WERI-Rb-1 (cell line): ENCODE measurements around the gene CCN6.

Experiments
- DNase-seq: peaks from one replicate; pipeline ENCODE4 v3.0.0-alpha.2; 2020
- H3K27ac ChIP-seq: fragments of 250-450 bp; sonication (Bioruptor Pico); 2 replicates; pipeline ENCODE4 v1.5.1; 2020; ENCODE audit warnings: mild to moderate bottlenecking, moderate library complexity
- H3K27me3 ChIP-seq: fragments of 250-450 bp; sonication (Bioruptor Pico); 2 replicates; pipeline ENCODE4 v1.5.1; 2021; ENCODE audit warnings: mild to moderate bottlenecking, low read depth, moderate library complexity; ENCODE audit not compliant: insufficient read depth, severe bottlenecking
- H3K36me3 ChIP-seq: fragments of 250-450 bp; sonication (Bioruptor Pico); 2 replicates; pipeline ENCODE4 v1.5.1; 2020; ENCODE audit warnings: mild to moderate bottlenecking, moderate library complexity
- H3K4me3 ChIP-seq: 2 replicates; pipeline ENCODE4 v1.5.1; 2011; ENCODE audit warnings: low read depth, mild to moderate bottlenecking, control low read depth, low read length
- H3K9me3 ChIP-seq: fragments of 250-450 bp; sonication (Bioruptor Pico); 2 replicates; pipeline ENCODE4 v1.5.1; 2021; ENCODE audit warnings: mild to moderate bottlenecking, moderate library complexity; ENCODE audit not compliant: severe bottlenecking
- CTCF ChIP-seq: IDR thresholded peaks from 2 replicates; pipeline ENCODE4 v1.5.1; 2011; ENCODE audit warnings: low read depth, mild to moderate bottlenecking, control low read depth, inconsistent platforms, low read length

Gene CCN6

DNA sequence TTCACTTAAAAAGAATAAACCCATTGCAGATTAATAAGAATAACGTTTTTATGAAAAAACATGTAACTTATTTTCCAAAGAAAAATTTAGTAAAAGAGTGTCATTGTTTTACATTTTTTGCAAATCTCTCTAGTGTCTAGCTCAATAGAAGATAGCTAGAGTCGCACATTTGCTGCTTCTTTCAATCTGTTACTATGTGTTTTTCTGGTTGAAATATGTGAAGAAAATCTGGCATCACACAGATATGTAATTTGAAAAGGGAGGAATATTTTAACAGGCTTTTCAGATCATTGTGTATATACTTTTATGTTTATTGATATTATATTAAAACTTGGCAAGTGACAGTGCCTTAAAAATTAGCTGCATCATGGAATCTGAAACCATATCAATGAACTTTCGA, 9.1 kb downstream of the CCN6 start:
- no peak for TF ChIP-seq CTCF
- Histone ChIP-seq H3K4me3 (no peak overlapping the region), H3K27me3 (no peaks in the 10 kb centered on the region), H3K9me3 (no peaks in the 10 kb centered on the region), H3K36me3 (no peaks in the 10 kb centered on the region), H3K27ac (no peak overlapping the region)
- no peak for DNase-seq

GRCh38 chr6:112065426-112065986, 11.6 kb downstream of the CCN6 start:
- H3K4me3 ChIP-seq: no peak overlapping the region
- TF ChIP-seq CTCF: no peak
- no peaks in the 10 kb centered on the region for H3K9me3 ChIP-seq
- no peak for DNase-seq
- H3K36me3 ChIP-seq: no peaks in the 10 kb centered on the region; the same call in 1 of the 2 replicates
- no peaks in the 10 kb centered on the region for H3K27me3 ChIP-seq
- no peak overlapping the region for H3K27ac ChIP-seq

- H3K9me3 ChIP-seq: no peaks in the 10 kb centered on the region
- DNase-seq: no peak
Observed at GRCh38 chr6:112066606-112067005, 12.7 kb downstream of the CCN6 start.

DNA sequence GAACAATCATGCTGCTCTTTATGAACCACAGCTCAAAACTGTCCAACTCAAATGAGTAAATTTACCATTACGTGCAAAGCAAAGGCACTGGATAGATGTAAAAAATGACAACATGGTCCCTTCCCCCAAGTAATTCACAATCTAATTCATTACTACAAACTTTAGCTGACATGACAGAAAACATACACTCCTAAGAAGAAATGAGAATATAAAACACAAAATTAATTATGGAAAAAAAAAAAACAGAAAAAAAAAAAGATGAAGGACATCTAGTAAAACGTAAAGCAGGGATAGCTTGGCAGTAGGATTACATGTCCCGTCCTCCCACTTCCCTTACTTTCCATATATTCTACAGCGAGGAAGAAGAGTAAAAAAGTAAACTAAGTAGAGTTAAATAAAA, 27.7 kb downstream of the CCN6 start:
- no peak overlapping the region for H3K4me3 ChIP-seq
- H3K36me3 ChIP-seq: peaks cover 9% of the 10 kb centered on the region
- no peak for DNase-seq
- TF ChIP-seq CTCF: no peak
- H3K9me3 ChIP-seq: no peaks in the 10 kb centered on the region
- no peak overlapping the region for H3K27ac ChIP-seq
- H3K27me3 ChIP-seq: no peaks in the 10 kb centered on the region

More at GRCh38 chr6:112066606-112067005, 12.7 kb downstream of the CCN6 start:
- H3K4me3 ChIP-seq: no peak overlapping the region
- TF ChIP-seq CTCF: no peak
- H3K27ac ChIP-seq: no peak overlapping the region
- no peaks in the 10 kb centered on the region; the same call in none of the 2 replicates for H3K36me3 ChIP-seq
- H3K27me3 ChIP-seq: no peaks in the 10 kb centered on the region

- no peak overlapping the region for H3K4me3 ChIP-seq
- no peak overlapping the region for H3K27ac ChIP-seq
- DNase-seq: no peak
Observed at GRCh38 chr6:112085286-112086065, 31.6 kb downstream of the CCN6 start.

More at GRCh38 chr6:112085286-112086065, 31.6 kb downstream of the CCN6 start:
- no peak for TF ChIP-seq CTCF
- Histone ChIP-seq H3K36me3 (peaks cover 7% of the 10 kb centered on the region), H3K27me3 (no peaks in the 10 kb centered on the region), H3K9me3 (no peaks in the 10 kb centered on the region)
